A673 (cell line): ENCODE data around the gene MAP3K7.

Experiments used
- EZH2 ChIP-seq: fragments of 200-600 bp; sonication (generic); IDR thresholded peaks from 2 replicates; pipeline ENCODE4 v1.6.1; 2017; ENCODE audit warnings: borderline replicate concordance, low read depth, mild to moderate bottlenecking, mixed read lengths, antibody characterized with exemption, low read length; ENCODE audit not compliant: poor library complexity, severe bottlenecking
- TF ChIP-seq, protein P1 (sequence below): fragments of 300-800, 200-600 bp; sonication (generic); conservative IDR thresholded peaks from 2 replicates; pipeline ENCODE4 v1.5.1; 2017; ENCODE audit warnings: low read depth, mild to moderate bottlenecking, antibody characterized with exemption, low read length, moderate library complexity, mixed read lengths

DNA sequence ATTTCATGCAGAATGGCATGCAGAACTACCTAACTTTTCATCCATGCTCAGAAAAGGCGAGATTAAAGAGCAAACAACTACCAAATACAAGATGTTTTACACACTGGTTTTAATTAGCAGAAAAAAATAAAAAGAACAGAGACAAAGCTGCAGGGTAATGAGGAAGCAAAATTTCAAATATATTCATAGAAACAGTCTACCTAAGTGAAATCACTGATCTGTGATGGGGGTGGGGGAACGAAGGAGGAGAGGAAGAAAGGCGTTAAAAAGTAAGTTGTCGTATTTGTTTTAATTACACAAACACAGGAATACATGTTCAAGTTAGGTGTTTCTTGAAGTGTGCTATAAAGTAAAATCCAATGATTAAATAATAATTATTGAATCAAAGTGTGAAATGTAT is 42.1 kb downstream of the MAP3K7 start:
- TF ChIP-seq, protein P1, sequence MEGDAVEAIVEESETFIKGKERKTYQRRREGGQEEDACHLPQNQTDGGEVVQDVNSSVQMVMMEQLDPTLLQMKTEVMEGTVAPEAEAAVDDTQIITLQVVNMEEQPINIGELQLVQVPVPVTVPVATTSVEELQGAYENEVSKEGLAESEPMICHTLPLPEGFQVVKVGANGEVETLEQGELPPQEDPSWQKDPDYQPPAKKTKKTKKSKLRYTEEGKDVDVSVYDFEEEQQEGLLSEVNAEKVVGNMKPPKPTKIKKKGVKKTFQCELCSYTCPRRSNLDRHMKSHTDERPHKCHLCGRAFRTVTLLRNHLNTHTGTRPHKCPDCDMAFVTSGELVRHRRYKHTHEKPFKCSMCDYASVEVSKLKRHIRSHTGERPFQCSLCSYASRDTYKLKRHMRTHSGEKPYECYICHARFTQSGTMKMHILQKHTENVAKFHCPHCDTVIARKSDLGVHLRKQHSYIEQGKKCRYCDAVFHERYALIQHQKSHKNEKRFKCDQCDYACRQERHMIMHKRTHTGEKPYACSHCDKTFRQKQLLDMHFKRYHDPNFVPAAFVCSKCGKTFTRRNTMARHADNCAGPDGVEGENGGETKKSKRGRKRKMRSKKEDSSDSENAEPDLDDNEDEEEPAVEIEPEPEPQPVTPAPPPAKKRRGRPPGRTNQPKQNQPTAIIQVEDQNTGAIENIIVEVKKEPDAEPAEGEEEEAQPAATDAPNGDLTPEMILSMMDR = no peak
- TF ChIP-seq EZH2 = no peak
